WERI-Rb-1 (cell line): Measurements from ENCODE around the gene KCNQ1OT1.

Experiments
- DNase-seq: peaks from one replicate; pipeline ENCODE4 v3.0.0-alpha.2; 2020
- H3K27ac ChIP-seq: fragments of 250-450 bp; sonication (Bioruptor Pico); 2 replicates; pipeline ENCODE4 v1.5.1; 2020; ENCODE audit warnings: mild to moderate bottlenecking, moderate library complexity
- H3K27me3 ChIP-seq: fragments of 250-450 bp; sonication (Bioruptor Pico); 2 replicates; pipeline ENCODE4 v1.5.1; 2021; ENCODE audit warnings: mild to moderate bottlenecking, low read depth, moderate library complexity; ENCODE audit not compliant: insufficient read depth, severe bottlenecking
- H3K36me3 ChIP-seq: fragments of 250-450 bp; sonication (Bioruptor Pico); 2 replicates; pipeline ENCODE4 v1.5.1; 2020; ENCODE audit warnings: mild to moderate bottlenecking, moderate library complexity
- H3K4me3 ChIP-seq: 2 replicates; pipeline ENCODE4 v1.5.1; 2011; ENCODE audit warnings: low read depth, mild to moderate bottlenecking, control low read depth, low read length
- H3K9me3 ChIP-seq: fragments of 250-450 bp; sonication (Bioruptor Pico); 2 replicates; pipeline ENCODE4 v1.5.1; 2021; ENCODE audit warnings: mild to moderate bottlenecking, moderate library complexity; ENCODE audit not compliant: severe bottlenecking
- CTCF ChIP-seq: IDR thresholded peaks from 2 replicates; pipeline ENCODE4 v1.5.1; 2011; ENCODE audit warnings: low read depth, mild to moderate bottlenecking, control low read depth, inconsistent platforms, low read length

KCNQ1OT1 gene

GRCh38 chr11:2719831-2720590, 20.2 kb upstream of the KCNQ1OT1 start:
- Histone ChIP-seq H3K27me3 (no peaks in the 10 kb centered on the region), H3K36me3 (no peaks in the 10 kb centered on the region), H3K4me3 (no peak overlapping the region), H3K27ac (no peak overlapping the region), H3K9me3 (no peaks in the 10 kb centered on the region)
- DNase-seq = no peak
- no peak for TF ChIP-seq CTCF

- H3K27me3 ChIP-seq = no peaks in the 10 kb centered on the region
- H3K9me3 ChIP-seq = no peaks in the 10 kb centered on the region
- no peak overlapping the region for H3K27ac ChIP-seq
- no peak for TF ChIP-seq CTCF
- no peaks in the 10 kb centered on the region for H3K36me3 ChIP-seq
- no peak for DNase-seq
- H3K4me3 ChIP-seq = no peak overlapping the region
Measured at GRCh38 chr11:2718817-2719438, 19.1 kb upstream of the KCNQ1OT1 start.

- no peaks in the 10 kb centered on the region for H3K27me3 ChIP-seq
- no peaks in the 10 kb centered on the region for H3K9me3 ChIP-seq
- no peaks in the 10 kb centered on the region for H3K36me3 ChIP-seq
- no peak overlapping the region for H3K27ac ChIP-seq
- H3K4me3 ChIP-seq = no peak overlapping the region
- no peak for TF ChIP-seq CTCF
- no peak for DNase-seq
Measured at GRCh38 chr11:2717561-2718325, 17.9 kb upstream of the KCNQ1OT1 start.

GRCh38 chr11:2716376-2717095, 16.7 kb upstream of the KCNQ1OT1 start:
- Histone ChIP-seq H3K9me3 (no peaks in the 10 kb centered on the region), H3K36me3 (no peaks in the 10 kb centered on the region), H3K4me3 (no peak overlapping the region), H3K27ac (no peak overlapping the region), H3K27me3 (no peaks in the 10 kb centered on the region)
- DNase-seq = no peak
- TF ChIP-seq CTCF = no peak

GRCh38 chr11:2715716-2716350, 16.0 kb upstream of the KCNQ1OT1 start:
- H3K27ac ChIP-seq = no peak overlapping the region
- H3K4me3 ChIP-seq = no peak overlapping the region
- H3K27me3 ChIP-seq = no peaks in the 10 kb centered on the region
- no peak for TF ChIP-seq CTCF
- no peaks in the 10 kb centered on the region for H3K36me3 ChIP-seq
- no peak for DNase-seq
- no peaks in the 10 kb centered on the region for H3K9me3 ChIP-seq
